NCI-H446 treated with DMSO at 0.1 percent for 48 hours (cell line): ENCODE results near the gene SAMD14.

Experiments
- DNase-seq: peaks from one replicate; lab custom pipeline; 2025; lab: John Stamatoyannopoulos, UW

The SAMD14 gene

GRCh38 chr17:50112694-50113093, 17.3 kb downstream of the SAMD14 start:
- DNase-seq: no peak

GRCh38 chr17:50111673-50112655, 18.0 kb downstream of the SAMD14 start:
- no peak for DNase-seq

GRCh38 chr17:50110591-50111349, 19.2 kb downstream of the SAMD14 start:
- no peak for DNase-seq

GRCh38 chr17:50109785-50110184, 20.2 kb downstream of the SAMD14 start:
- no peak for DNase-seq

- DNase-seq: no peak
Measured at GRCh38 chr17:50109207-50109606, 20.8 kb downstream of the SAMD14 start.

- DNase-seq: no peak
Measured at GRCh38 chr17:50108556-50108955, 21.4 kb downstream of the SAMD14 start.

GRCh38 chr17:50107790-50108414, 22.1 kb downstream of the SAMD14 start:
- no peak for DNase-seq

GRCh38 chr17:50106393-50107131, 23.4 kb downstream of the SAMD14 start:
- DNase-seq: no peak

GRCh38 chr17:50105811-50106210, 24.1 kb downstream of the SAMD14 start:
- DNase-seq: no peak

GRCh38 chr17:50103941-50104340, 26.0 kb downstream of the SAMD14 start:
- DNase-seq: no peak

GRCh38 chr17:50103252-50103651, 26.7 kb downstream of the SAMD14 start:
- DNase-seq: no peak

- no peak for DNase-seq
Measured at GRCh38 chr17:50102164-50102991, 27.6 kb downstream of the SAMD14 start.

GRCh38 chr17:50101346-50102163, 28.4 kb downstream of the SAMD14 start:
- no peak for DNase-seq

GRCh38 chr17:50100921-50101345, 29.0 kb downstream of the SAMD14 start:
- DNase-seq: no peak

- no peak for DNase-seq
Measured at GRCh38 chr17:50100480-50100883, 29.5 kb downstream of the SAMD14 start.

GRCh38 chr17:50099003-50099402, 31.0 kb downstream of the SAMD14 start:
- DNase-seq: no peak

- no peak for DNase-seq
Measured at GRCh38 chr17:50098583-50098982, 31.4 kb downstream of the SAMD14 start.

- no peak for DNase-seq
Measured at GRCh38 chr17:50097926-50098325, 32.0 kb downstream of the SAMD14 start.

GRCh38 chr17:50097455-50097854, 32.5 kb downstream of the SAMD14 start:
- no peak for DNase-seq

GRCh38 chr17:50096758-50097157, 33.2 kb downstream of the SAMD14 start:
- DNase-seq: no peak
